Measurements from ENCODE around the gene PRDM11. TPM values are rescaled to one million over a fixed set of nuclear protein-coding genes. Genes with fewer than 3 reads are reported as not detected.

The PRDM11 gene
- total and polyA plus RNA-seq, 4 donors = 3.7 to 35.1 (median 14.1) TPM

DNA sequence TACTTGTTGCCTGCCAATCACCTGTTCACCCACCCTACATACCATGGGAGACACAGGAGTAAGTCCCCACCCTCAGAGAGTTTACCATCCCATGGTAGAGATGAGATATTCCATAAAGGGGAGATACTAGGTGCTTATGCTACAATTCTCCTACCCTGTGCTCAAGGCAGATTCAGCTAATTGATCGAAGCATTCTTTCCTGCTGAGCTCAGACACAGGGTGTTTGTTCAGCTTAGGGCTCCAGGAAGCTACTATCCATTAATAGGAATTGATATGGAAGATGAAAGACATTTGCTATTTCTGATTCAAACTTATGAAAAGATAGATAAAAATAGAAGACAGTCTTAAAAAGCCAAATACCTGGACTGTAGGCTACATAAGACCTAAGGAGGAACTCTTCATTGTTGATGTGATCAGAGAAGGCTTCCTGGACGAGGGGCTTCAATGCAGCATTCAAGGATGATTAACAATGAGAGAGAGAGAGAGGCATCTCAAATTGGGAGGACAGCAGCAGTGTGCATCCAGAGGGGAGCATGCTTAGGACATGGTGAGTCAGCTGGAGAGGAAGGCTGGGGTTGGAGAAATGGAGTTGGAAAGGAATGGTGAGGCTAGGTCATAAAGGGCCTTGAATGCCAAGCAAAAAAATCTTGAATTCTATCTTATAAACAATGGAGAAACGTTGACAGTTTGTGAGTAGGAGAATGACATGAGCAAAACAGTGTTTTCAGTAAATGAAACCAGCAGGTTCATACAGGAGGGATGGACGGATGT, 124.7 kb downstream of the PRDM11 start:
- WGBS, 2 donors = 75 to 84% methylated on average over 4 of the region's 4 CpGs
- H3K9me3 ChIP-seq (ENCODE audit: control insufficient read depth in 4 of 4, insufficient read depth in 3 of 4, low read length in 3 of 4) = peaks cover 0 to 2% (median 0%) of the 10 kb centered on the region in 4 donors
- H3K27ac ChIP-seq (ENCODE audit: low read depth in 1 of 2, low read length in 1 of 2) = no peak overlapping the region
- peaks cover 0 to 4% (median 0%) of the 10 kb centered on the region in 5 donors for H3K4me1 ChIP-seq (ENCODE audit: control insufficient read depth in 5 of 5, insufficient read depth in 5 of 5, low read length in 5 of 5)
- TF ChIP-seq, protein P1, sequence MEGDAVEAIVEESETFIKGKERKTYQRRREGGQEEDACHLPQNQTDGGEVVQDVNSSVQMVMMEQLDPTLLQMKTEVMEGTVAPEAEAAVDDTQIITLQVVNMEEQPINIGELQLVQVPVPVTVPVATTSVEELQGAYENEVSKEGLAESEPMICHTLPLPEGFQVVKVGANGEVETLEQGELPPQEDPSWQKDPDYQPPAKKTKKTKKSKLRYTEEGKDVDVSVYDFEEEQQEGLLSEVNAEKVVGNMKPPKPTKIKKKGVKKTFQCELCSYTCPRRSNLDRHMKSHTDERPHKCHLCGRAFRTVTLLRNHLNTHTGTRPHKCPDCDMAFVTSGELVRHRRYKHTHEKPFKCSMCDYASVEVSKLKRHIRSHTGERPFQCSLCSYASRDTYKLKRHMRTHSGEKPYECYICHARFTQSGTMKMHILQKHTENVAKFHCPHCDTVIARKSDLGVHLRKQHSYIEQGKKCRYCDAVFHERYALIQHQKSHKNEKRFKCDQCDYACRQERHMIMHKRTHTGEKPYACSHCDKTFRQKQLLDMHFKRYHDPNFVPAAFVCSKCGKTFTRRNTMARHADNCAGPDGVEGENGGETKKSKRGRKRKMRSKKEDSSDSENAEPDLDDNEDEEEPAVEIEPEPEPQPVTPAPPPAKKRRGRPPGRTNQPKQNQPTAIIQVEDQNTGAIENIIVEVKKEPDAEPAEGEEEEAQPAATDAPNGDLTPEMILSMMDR (IDR thresholded peaks at IDR 0.05; ENCODE audit: control extremely low read depth, extremely low read depth) = no peak
- H3K9ac ChIP-seq (ENCODE audit: insufficient read depth in 1 of 2, low read length in 2 of 2) = no peak overlapping the region
- no peaks in the 10 kb centered on the region for H3K27me3 ChIP-seq (ENCODE audit: control insufficient read depth in 3 of 3, insufficient read depth in 3 of 3, low read length in 2 of 3)
- ATAC-seq (ENCODE audit: insufficient read depth, low FRiP score) (no peak), DNase-seq (no peak)
- no peaks in the 10 kb centered on the region for H3K36me3 ChIP-seq (ENCODE audit: control insufficient read depth in 4 of 4, insufficient read depth in 4 of 4, low read length in 4 of 4)
- no peak overlapping the region for H3K4me3 ChIP-seq

DNA sequence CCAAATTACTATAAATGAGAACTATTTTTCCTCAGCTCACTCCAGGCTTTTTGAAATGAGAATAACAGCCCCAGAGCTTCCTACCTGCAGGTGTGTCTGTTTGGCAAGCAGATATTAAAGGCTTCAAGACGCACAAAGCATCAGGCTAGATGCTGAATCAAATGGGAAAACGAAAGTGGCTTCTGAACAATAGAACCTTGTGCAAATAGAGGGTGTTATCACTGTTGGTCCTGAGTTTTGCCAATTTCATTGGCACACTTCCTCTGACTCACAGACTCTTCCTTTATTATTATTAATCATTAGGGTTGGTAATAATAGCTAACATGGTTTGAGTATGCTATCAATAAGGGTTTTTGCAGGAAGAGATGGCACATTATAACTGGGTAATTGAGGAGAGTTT, 126.3 kb downstream of the PRDM11 start:
- H3K36me3 ChIP-seq (ENCODE audit: control insufficient read depth in 4 of 4, insufficient read depth in 4 of 4, low read length in 4 of 4) = no peaks in the 10 kb centered on the region
- H3K9ac ChIP-seq (ENCODE audit: insufficient read depth in 1 of 2, low read length in 2 of 2) = no peak overlapping the region
- ATAC-seq (ENCODE audit: insufficient read depth, low FRiP score) (no peak), DNase-seq (no peak)
- 53 to 90% methylated on average over 2 of the region's 2 CpGs for WGBS, 2 donors
- H3K4me1 ChIP-seq (ENCODE audit: control insufficient read depth in 5 of 5, insufficient read depth in 5 of 5, low read length in 5 of 5) = peaks cover 0 to 4% (median 0%) of the 10 kb centered on the region in 5 donors
- H3K9me3 ChIP-seq (ENCODE audit: control insufficient read depth in 4 of 4, insufficient read depth in 3 of 4, low read length in 3 of 4) = no peaks in the 10 kb centered on the region
- TF ChIP-seq, protein P1 (IDR thresholded peaks at IDR 0.05; ENCODE audit: control extremely low read depth, extremely low read depth) = no peak
- H3K27me3 ChIP-seq (ENCODE audit: control insufficient read depth in 3 of 3, insufficient read depth in 3 of 3, low read length in 2 of 3) = no peaks in the 10 kb centered on the region
- no peak overlapping the region for H3K27ac ChIP-seq (ENCODE audit: low read depth in 1 of 2, low read length in 1 of 2)
- no peak overlapping the region for H3K4me3 ChIP-seq

- WGBS, 2 donors = 83 to 85% methylated on average over 6 of the region's 6 CpGs
- Histone ChIP-seq H3K27me3 (ENCODE audit: control insufficient read depth in 3 of 3, insufficient read depth in 3 of 3, low read length in 2 of 3) (no peaks in the 10 kb centered on the region), H3K9ac (ENCODE audit: insufficient read depth in 1 of 2, low read length in 2 of 2) (no peak overlapping the region), H3K4me1 (ENCODE audit: control insufficient read depth in 5 of 5, insufficient read depth in 5 of 5, low read length in 5 of 5) (peaks cover 0 to 4% (median 0%) of the 10 kb centered on the region in 5 donors), H3K27ac (ENCODE audit: low read depth in 1 of 2, low read length in 1 of 2) (no peak overlapping the region), H3K36me3 (ENCODE audit: control insufficient read depth in 4 of 4, insufficient read depth in 4 of 4, low read length in 4 of 4) (no peaks in the 10 kb centered on the region), H3K4me3 (no peak overlapping the region), H3K9me3 (ENCODE audit: control insufficient read depth in 4 of 4, insufficient read depth in 3 of 4, low read length in 3 of 4) (no peaks in the 10 kb centered on the region)
- ATAC-seq (ENCODE audit: insufficient read depth, low FRiP score) (no peak), DNase-seq (no peak)
- TF ChIP-seq, protein P1 (IDR thresholded peaks at IDR 0.05; ENCODE audit: control extremely low read depth, extremely low read depth) = no peak
These were observed 127.1 kb downstream of the PRDM11 start for GRCh38 chr11:45273509-45273908.
